Spleen (tissue), 11 donors: ENCODE measurements around the gene PSMG4. TPM values are rescaled to one million over a fixed set of nuclear protein-coding genes. Genes with fewer than 3 reads are reported as not detected.

Source experiments
- DNase-seq: peaks from one replicate; pipeline ENCODE4 v3.0.0-alpha.2; 2020
- H3K27ac ChIP-seq, 8 donors: fragments of 200-600 bp; sonication (generic) in 7 of 8; 1 replicate in 4 of 8; 2 replicates in 4 of 8; pipeline versions ENCODE4 v1.5.0 to v1.8.0; 2016 to 2021; ENCODE audit warnings: inconsistent platforms in 4 of 8, mild to moderate bottlenecking in 4 of 8, moderate library complexity in 1 of 8
- H3K27me3 ChIP-seq, 7 donors: fragments of 200-600 bp; sonication (generic) in 6 of 7; replicated peaks in 1 of 7; 1 replicate in 4 of 7; 2 replicates in 3 of 7; pipeline versions ENCODE4 v1.5.0 to v1.8.0; 2016 to 2021; ENCODE audit warnings: inconsistent platforms in 3 of 7, mild to moderate bottlenecking in 1 of 7
- H3K36me3 ChIP-seq, 6 donors: fragments of 200-600 bp; sonication (generic) in 5 of 6; 1 replicate in 4 of 6; 2 replicates in 2 of 6; pipeline versions ENCODE4 v1.5.0 to v1.8.0; 2016 to 2021; ENCODE audit warnings: inconsistent platforms in 2 of 6
- H3K4me1 ChIP-seq, 6 donors: fragments of 200-600 bp; sonication (generic) in 5 of 6; 1 replicate in 3 of 6; 2 replicates in 3 of 6; pipeline versions ENCODE4 v1.5.0 to v1.8.0; 2016 to 2021; ENCODE audit warnings: inconsistent platforms in 3 of 6
- H3K4me3 ChIP-seq, 8 donors: fragments of 200-600 bp; sonication (generic) in 7 of 8; 1 replicate in 4 of 8; 2 replicates in 4 of 8; pipeline versions ENCODE4 v1.5.0 to v1.8.0; 2016 to 2021; ENCODE audit warnings: inconsistent platforms in 4 of 8, mild to moderate bottlenecking in 4 of 8, moderate library complexity in 2 of 8
- H3K9me3 ChIP-seq, 8 donors: fragments of 200-600 bp; sonication (generic) in 7 of 8; 1 replicate in 4 of 8; 2 replicates in 4 of 8; pipeline versions ENCODE4 v1.5.0 to v1.8.0; 2016 to 2021; ENCODE audit warnings: inconsistent platforms in 4 of 8
- POLR2A ChIP-seq, 3 donors: fragments of 450-650 bp; IDR thresholded peaks; one replicate each; pipeline ENCODE4 v1.5.1; 2017; ENCODE audit warnings: antibody characterized with exemption in 3 of 3, mild to moderate bottlenecking in 1 of 3
- POLR2AphosphoS5 ChIP-seq, 3 donors: sonication (generic); formaldehyde crosslinking; IDR thresholded peaks; one replicate each; pipeline ENCODE4 v1.5.1; 2017; ENCODE audit warnings: antibody characterized with exemption in 3 of 3
- WGBS, 5 donors: extraction: QIAGEN DNeasy Blood & Tissue Kit in 3 of 5; methylation state at CpG; one replicate each; pipeline versions ENCODE4 v1.1.5 to v1.1.7; 2013 to 2018; 5-methylcytosine and 5-hydroxymethylcytosine counted together
- intact Hi-C: fragments of 100-400 bp; cut with DNase I; formaldehyde crosslinking; loops from one replicate; pipeline ENCODE4 v1.15.0; 2023; ENCODE audit warnings: low total_unique reads
- polyA plus RNA-seq, 3 donors: library from polyadenylated mRNA; stranded (reverse); fragments of 200-250 nt; gene quantifications; one replicate each; pipeline ENCODE4 v1.2.1, GENCODE V29; 2013
- total RNA-seq, 7 donors: library from RNA; depleted of rRNA in 3 of 7; stranded (reverse); fragments of >200 nt in 3 of 7; fragmentation: NEBNext Ultra II Directional in 4 of 7; extraction: Animal tissue kit (Norgen Biotek cat#: 25700) in 4 of 7; gene quantifications; one replicate each; pipeline versions ENCODE4 v1.1.0 to v1.2.1, GENCODE V29; 2016 to 2021
- TF ChIP-seq, protein P1 (sequence below), 11 experiments: fragments of 200-600 bp in 7 of 11; fragments of 450-650 bp in 4 of 11; sonication (generic) in 4 of 11; IDR thresholded peaks in 8 of 11; conservative IDR thresholded peaks in 3 of 11; 1 replicate in 7 of 11; 2 replicates in 4 of 11; pipeline versions ENCODE4 v1.4.0 to v1.8.0; 2016 to 2021; ENCODE audit warnings: antibody characterized with exemption in 11 of 11, inconsistent platforms in 4 of 11, mild to moderate bottlenecking in 1 of 11
- donor health status: healthy with polysubstance abuse.
- donor health status: DM: no; HTN: no; CAD: no; lungs with moderate emphysema.
- donor health status: DM: no; HTN: no; CAD: no.
- donor health status: Bipolar disorder and iron deficiency.
- donor health status: healthy.
- donor health status: DM: no; HTN: no; CAD: no.
- donor health status: DM: yes; HTN: yes; CAD: no.

Gene PSMG4
- total and polyA plus RNA-seq, 10 donors: 12.1 to 41.6 (median 18.5) TPM

DNA sequence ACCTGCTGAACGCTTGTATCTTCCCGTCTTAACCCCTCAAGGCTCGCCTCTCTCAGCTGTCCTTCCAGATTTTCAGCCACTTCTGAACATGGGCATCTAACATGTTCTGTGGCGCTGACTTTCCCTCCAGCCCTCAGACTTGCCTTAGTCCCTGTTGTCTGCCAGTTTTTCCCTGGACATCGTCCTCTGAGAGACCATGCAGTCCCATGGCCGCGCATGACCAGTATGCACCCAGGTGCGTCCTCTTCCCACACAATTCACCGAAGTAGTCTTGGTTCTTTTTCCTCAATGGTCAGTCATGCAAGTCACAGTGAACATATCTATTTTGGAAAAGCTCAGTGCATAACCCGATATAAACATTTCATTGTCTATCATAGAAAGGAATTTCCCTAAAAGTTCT lies 40.5 kb upstream of the PSMG4 start:
- no peak overlapping the region for H3K4me3 ChIP-seq
- no peak for DNase-seq
- TF ChIP-seq POLR2A (IDR thresholded peaks at IDR 0.05): no peak
- TF ChIP-seq POLR2AphosphoS5 (IDR thresholded peaks at IDR 0.05): no peak
- TF ChIP-seq, protein P1, sequence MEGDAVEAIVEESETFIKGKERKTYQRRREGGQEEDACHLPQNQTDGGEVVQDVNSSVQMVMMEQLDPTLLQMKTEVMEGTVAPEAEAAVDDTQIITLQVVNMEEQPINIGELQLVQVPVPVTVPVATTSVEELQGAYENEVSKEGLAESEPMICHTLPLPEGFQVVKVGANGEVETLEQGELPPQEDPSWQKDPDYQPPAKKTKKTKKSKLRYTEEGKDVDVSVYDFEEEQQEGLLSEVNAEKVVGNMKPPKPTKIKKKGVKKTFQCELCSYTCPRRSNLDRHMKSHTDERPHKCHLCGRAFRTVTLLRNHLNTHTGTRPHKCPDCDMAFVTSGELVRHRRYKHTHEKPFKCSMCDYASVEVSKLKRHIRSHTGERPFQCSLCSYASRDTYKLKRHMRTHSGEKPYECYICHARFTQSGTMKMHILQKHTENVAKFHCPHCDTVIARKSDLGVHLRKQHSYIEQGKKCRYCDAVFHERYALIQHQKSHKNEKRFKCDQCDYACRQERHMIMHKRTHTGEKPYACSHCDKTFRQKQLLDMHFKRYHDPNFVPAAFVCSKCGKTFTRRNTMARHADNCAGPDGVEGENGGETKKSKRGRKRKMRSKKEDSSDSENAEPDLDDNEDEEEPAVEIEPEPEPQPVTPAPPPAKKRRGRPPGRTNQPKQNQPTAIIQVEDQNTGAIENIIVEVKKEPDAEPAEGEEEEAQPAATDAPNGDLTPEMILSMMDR (IDR thresholded peaks at IDR 0.05 in 8 of 11, conservative IDR thresholded peaks at IDR 0.05 in 3 of 11): no peak
- H3K27me3 ChIP-seq: peaks cover 0 to 55% (median 0%) of the 10 kb centered on the region in 7 donors
- no peaks in the 10 kb centered on the region for H3K36me3 ChIP-seq
- H3K27ac ChIP-seq: no peak overlapping the region
- no peaks in the 10 kb centered on the region for H3K9me3 ChIP-seq
- WGBS, 5 donors: 90 to 93% (median 91%) methylated on average over 10 of the region's 10 CpGs
- H3K4me1 ChIP-seq: no peaks in the 10 kb centered on the region
- intact Hi-C loops: no loop called here

DNA sequence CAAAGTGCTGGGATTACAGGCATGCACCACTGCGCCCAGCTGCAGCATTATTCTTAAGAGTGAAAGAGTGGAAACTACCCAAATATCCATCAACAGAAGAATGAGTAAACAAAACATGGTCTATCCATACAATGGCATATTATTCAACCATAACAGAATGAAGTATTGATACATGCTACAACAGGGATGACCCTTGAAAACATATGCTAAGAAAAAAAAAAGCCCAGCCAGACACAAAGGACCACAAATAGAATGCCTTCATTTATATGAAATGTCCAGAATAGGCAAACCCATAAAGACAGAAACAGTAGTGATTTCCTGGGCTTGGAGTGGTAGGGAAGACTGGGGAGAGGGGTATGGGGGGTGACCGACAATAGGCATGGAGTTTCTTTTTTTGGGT lies 38.4 kb upstream of the PSMG4 start:
- H3K27ac ChIP-seq: no peak overlapping the region
- H3K36me3 ChIP-seq: no peaks in the 10 kb centered on the region
- 84 to 96% (median 88%) methylated on average over 2 of the region's 2 CpGs for WGBS, 5 donors
- H3K4me3 ChIP-seq: no peak overlapping the region
- intact Hi-C loops: no loop called here
- no peaks in the 10 kb centered on the region for H3K4me1 ChIP-seq
- peaks cover 0 to 57% (median 0%) of the 10 kb centered on the region in 7 donors for H3K27me3 ChIP-seq
- no peak for DNase-seq
- no peak for TF ChIP-seq POLR2A (IDR thresholded peaks at IDR 0.05)
- no peak for TF ChIP-seq POLR2AphosphoS5 (IDR thresholded peaks at IDR 0.05)
- TF ChIP-seq, protein P1 (IDR thresholded peaks at IDR 0.05 in 8 of 11, conservative IDR thresholded peaks at IDR 0.05 in 3 of 11): no peak
- no peaks in the 10 kb centered on the region for H3K9me3 ChIP-seq

DNA sequence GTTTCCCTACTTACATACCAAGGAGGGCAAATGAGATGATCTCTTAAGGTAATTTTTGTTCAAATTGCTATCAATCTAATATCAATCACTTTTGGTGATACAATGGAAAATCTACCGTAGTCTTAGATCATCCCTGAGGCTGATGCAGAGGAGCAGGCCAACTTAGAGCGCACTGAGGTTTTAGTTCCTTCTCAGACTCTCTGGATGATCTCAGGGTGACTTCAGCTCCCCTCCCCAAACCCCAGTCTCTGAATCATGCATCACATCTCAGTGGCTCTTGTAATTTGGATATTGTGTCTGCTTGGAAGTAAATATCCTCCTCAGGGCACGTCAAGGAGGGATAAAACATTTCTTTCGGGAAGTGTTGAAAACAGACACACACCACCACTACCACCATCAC lies 37.2 kb upstream of the PSMG4 start:
- no peaks in the 10 kb centered on the region for H3K36me3 ChIP-seq
- intact Hi-C loops: no loop called here
- DNase-seq: no peak

DNA sequence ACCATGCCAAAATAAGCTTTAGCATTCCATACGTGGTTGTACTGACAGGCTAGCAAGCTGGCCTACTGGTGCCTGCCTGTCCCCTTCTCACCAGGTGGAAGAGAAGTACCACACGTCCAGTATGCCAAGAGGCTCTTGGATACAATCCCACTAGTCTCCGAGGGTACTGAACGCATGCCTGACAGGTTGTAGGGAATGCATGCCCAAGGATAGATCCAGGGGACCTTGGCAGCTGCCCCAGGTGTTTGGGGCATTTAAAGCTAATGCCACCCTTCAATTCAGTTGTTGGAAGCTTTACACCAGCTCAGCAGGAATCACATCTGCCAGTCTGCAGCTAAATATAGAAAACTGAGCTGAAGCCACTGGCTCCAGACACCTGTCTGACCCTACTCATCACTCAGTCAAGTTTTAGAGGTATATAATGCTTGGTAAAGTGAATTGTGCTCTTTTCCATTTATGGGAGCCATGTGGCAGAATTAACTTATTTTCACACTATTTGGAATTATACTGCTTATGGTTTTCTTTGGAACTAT lies 36.2 kb upstream of the PSMG4 start:
- WGBS, 5 donors: 83 to 94% (median 91%) methylated on average over 4 of the region's 4 CpGs
- Histone ChIP-seq H3K27ac (no peak overlapping the region), H3K27me3 (peaks cover 7 to 56% (median 19%) of the 10 kb centered on the region in 7 donors), H3K9me3 (no peaks in the 10 kb centered on the region), H3K4me3 (no peak overlapping the region), H3K36me3 (no peaks in the 10 kb centered on the region), H3K4me1 (peaks cover 10 to 13% (median 12%) of the 10 kb centered on the region in 6 donors)
- TF ChIP-seq POLR2A (IDR thresholded peaks at IDR 0.05): no peak
- TF ChIP-seq, protein P1 (IDR thresholded peaks at IDR 0.05 in 8 of 11, conservative IDR thresholded peaks at IDR 0.05 in 3 of 11): no peak
- no peak for TF ChIP-seq POLR2AphosphoS5 (IDR thresholded peaks at IDR 0.05)
- no peak for DNase-seq
- intact Hi-C loops: no loop called here

More for the DNA sequence above, 37.2 kb upstream of the PSMG4 start:
- Histone ChIP-seq H3K27ac (no peak overlapping the region), H3K9me3 (no peaks in the 10 kb centered on the region), H3K27me3 (peaks cover 0 to 55% (median 10%) of the 10 kb centered on the region in 7 donors), H3K4me1 (peaks cover 0 to 3% (median 2%) of the 10 kb centered on the region in 6 donors), H3K4me3 (no peak overlapping the region)
- TF ChIP-seq, protein P1 (IDR thresholded peaks at IDR 0.05 in 8 of 11, conservative IDR thresholded peaks at IDR 0.05 in 3 of 11): no peak
- TF ChIP-seq POLR2AphosphoS5 (IDR thresholded peaks at IDR 0.05) (no peak), POLR2A (IDR thresholded peaks at IDR 0.05) (no peak)
- 79 to 97% (median 91%) methylated on average over 4 of the region's 4 CpGs for WGBS, 5 donors
